Skin epidermis (tissue), 12 donors: Measurements from ENCODE around the gene NEFH.

Experiments
- H3K27ac ChIP-seq, 21 experiments: fragments of 200-600 bp; sonication (generic) in 11 of 21; one replicate each; pipeline ENCODE4 v1.5.0; 2020; ENCODE audit warnings: mild to moderate bottlenecking in 3 of 21, inconsistent platforms in 2 of 21, moderate library complexity in 2 of 21
- H3K4me3 ChIP-seq, 7 experiments: fragments of 200-600 bp; sonication (generic) in 2 of 7; one replicate each; pipeline ENCODE4 v1.5.0; 2020; ENCODE audit warnings: inconsistent platforms in 2 of 7, mild to moderate bottlenecking in 2 of 7, moderate library complexity in 1 of 7

Gene NEFH

GRCh38 chr22:29531419-29531818, 51.4 kb downstream of the NEFH start:
- Histone ChIP-seq H3K27ac (no peak overlapping the region), H3K4me3 (no peak overlapping the region)

GRCh38 chr22:29536411-29536810, 56.4 kb downstream of the NEFH start:
- Histone ChIP-seq H3K4me3 (no peak overlapping the region), H3K27ac (no peak overlapping the region)

GRCh38 chr22:29539105-29539504, 59.1 kb downstream of the NEFH start:
- no peak overlapping the region for H3K27ac ChIP-seq
- no peak overlapping the region for H3K4me3 ChIP-seq
